A549 (cell line): ENCODE measurements around the gene GUCA2B. TPM values are rescaled to one million over a fixed set of nuclear protein-coding genes. Genes with fewer than 3 reads are reported as not detected.

ENCODE experiments used
- ATAC-seq, 2 experiments: fragments of 200-7000 bp in 1 of 2; fragments of >200 bp in 1 of 2; cut with Nextera tagmentation in 1 of 2; cut with Tn5 transposase in 1 of 2; 3 replicates each; pipeline versions ENCODE4 v1.8.0 to v1.9.1; 2018 to 2020; ENCODE audit warnings: mild to moderate bottlenecking in 1 of 2, moderate library complexity in 1 of 2
- CTCF ChIA-PET: fragments of 300-600 bp; sonication (Branson Sonifier 250); formaldehyde crosslinking; extraction: SDS; loops from one replicate; lab custom pipeline; 2021; ENCODE audit warnings: antibody characterized with exemption, inconsistent platforms; lab: Yijun Ruan, JAX
- POLR2A ChIA-PET: fragments of 350-600 bp; formaldehyde crosslinking; extraction: SDS; loops from one replicate; lab custom pipeline; 2021; ENCODE audit warnings: antibody characterized with exemption, inconsistent platforms; lab: Yijun Ruan, JAX
- DNase-seq, 2 experiments: peaks; one replicate each; pipeline versions ENCODE4 v3.0.0 to v3.0.0-alpha.2; 2011 to 2016; ENCODE audit warnings: low read depth in 1 of 2, low spot score in 1 of 2
- FAIRE-seq: peaks from 2 replicates; lab custom pipeline; 2011; peaks lifted over from hg19 to GRCh38; lab: Jason Lieb, UNC
- H3K27ac ChIP-seq, 2 experiments: fragments of >200 bp; sonication (Bioruptor Twin); formaldehyde crosslinking; 3 replicates each; pipeline ENCODE4 v1.5.1; 2016 to 2017
- H3K4me1 ChIP-seq: fragments of >200 bp; sonication (Bioruptor Twin); formaldehyde crosslinking; 3 replicates; pipeline ENCODE4 v1.6.1; 2016
- H3K4me2 ChIP-seq: fragments of >200 bp; sonication (Bioruptor Twin); formaldehyde crosslinking; 3 replicates; pipeline ENCODE4 v1.6.1; 2016
- H3K4me3 ChIP-seq: fragments of >200 bp; sonication (Bioruptor Twin); formaldehyde crosslinking; 3 replicates; pipeline ENCODE4 v1.5.1; 2016
- H3K9me3 ChIP-seq: fragments of >200 bp; sonication (Bioruptor Twin); formaldehyde crosslinking; 3 replicates; pipeline ENCODE4 v1.6.1; 2016
- ATOH8 ChIP-seq: fragments of 250-450 bp; sonication (Bioruptor Pico); IDR thresholded peaks from 2 replicates; pipeline ENCODE4 v1.5.0; 2020; ENCODE audit warnings: low read depth, mild to moderate bottlenecking, moderate library complexity
- CBX2 ChIP-seq: fragments of 200-600 bp; sonication (generic); IDR thresholded peaks from 2 replicates; pipeline ENCODE4 v1.6.1; 2016; ENCODE audit warnings: low read depth, mild to moderate bottlenecking, borderline replicate concordance
- CEBPB ChIP-seq, 2 experiments: fragments of >200 bp in 1 of 2; sonication (Bioruptor Twin) in 1 of 2; formaldehyde crosslinking in 1 of 2; IDR thresholded peaks; 2 replicates each; pipeline ENCODE4 v1.6.1; 2012 to 2016
- CTCF ChIP-seq: fragments of >200 bp; sonication (Bioruptor Twin); formaldehyde crosslinking; IDR thresholded peaks from 3 replicates; pipeline ENCODE4 v1.5.1; 2016
- E2F6 ChIP-seq: IDR thresholded peaks from 2 replicates; pipeline ENCODE4 v1.6.1; 2012; ENCODE audit warnings: low read depth, borderline replicate concordance
- ELK1 ChIP-seq: fragments of 150-350 bp; IDR thresholded peaks from 2 replicates; pipeline ENCODE4 v1.6.1; 2014; ENCODE audit warnings: low read depth, mild to moderate bottlenecking, low read length
- FOSB ChIP-seq: fragments of 250-450 bp; sonication (Bioruptor Pico); IDR thresholded peaks from 2 replicates; pipeline ENCODE4 v1.5.0; 2020; ENCODE audit warnings: mild to moderate bottlenecking, moderate library complexity
- GATA3 ChIP-seq: IDR thresholded peaks from 2 replicates; pipeline ENCODE4 v1.6.1; 2012; ENCODE audit warnings: borderline replicate concordance
- HOXB13 ChIP-seq: fragments of 250-450 bp; sonication (Bioruptor Pico); IDR thresholded peaks from 2 replicates; pipeline ENCODE4 v1.5.0; 2020; ENCODE audit warnings: low read depth, mild to moderate bottlenecking, moderate library complexity
- KDM1A ChIP-seq: fragments of 200-600 bp; sonication (generic); IDR thresholded peaks from 2 replicates; pipeline ENCODE4 v1.6.1; 2016; ENCODE audit warnings: low read depth, mild to moderate bottlenecking
- KDM5A ChIP-seq: fragments of 200-600 bp; sonication (generic); IDR thresholded peaks from 2 replicates; pipeline ENCODE4 v1.6.1; 2016; ENCODE audit warnings: antibody characterized with exemption, mild to moderate bottlenecking
- MAFK ChIP-seq: fragments of 450-650 bp; IDR thresholded peaks from 2 replicates; pipeline ENCODE4 v1.6.1; 2014; ENCODE audit not compliant: partially characterized antibody
- PBX3 ChIP-seq: IDR thresholded peaks from 2 replicates; pipeline ENCODE4 v1.6.1; 2012
- PHF8 ChIP-seq: fragments of 200-600 bp; sonication (generic); IDR thresholded peaks from 2 replicates; pipeline ENCODE4 v1.6.1; 2016; ENCODE audit warnings: low read depth, mild to moderate bottlenecking, antibody characterized with exemption, moderate library complexity, borderline replicate concordance
- RAD21 ChIP-seq, 2 experiments: fragments of >200 bp in 1 of 2; sonication (Bioruptor Twin) in 1 of 2; formaldehyde crosslinking in 1 of 2; IDR thresholded peaks in 1 of 2; conservative IDR thresholded peaks in 1 of 2; 2 replicates in 1 of 2; 3 replicates in 1 of 2; pipeline ENCODE4 v1.6.1; 2012 to 2018; ENCODE audit warnings: inconsistent platforms in 1 of 2
- RCOR1 ChIP-seq: fragments of 150-350 bp; IDR thresholded peaks from 2 replicates; pipeline ENCODE4 v1.6.1; 2014; ENCODE audit warnings: antibody characterized with exemption, low read length, low read depth
- RFX5 ChIP-seq: fragments of 450-650 bp; IDR thresholded peaks from 2 replicates; pipeline ENCODE4 v1.7.1; 2014; ENCODE audit warnings: antibody characterized with exemption, mild to moderate bottlenecking, moderate library complexity
- RNF2 ChIP-seq: fragments of 200-600 bp; sonication (generic); IDR thresholded peaks from 2 replicates; pipeline ENCODE4 v1.6.1; 2016; ENCODE audit warnings: low read depth, mild to moderate bottlenecking, antibody characterized with exemption, moderate library complexity, borderline replicate concordance
- SREBF2 ChIP-seq: fragments of 450-650 bp; IDR thresholded peaks from 2 replicates; pipeline ENCODE4 v1.6.1; 2014; ENCODE audit warnings: mild to moderate bottlenecking, moderate library complexity
- TP53 ChIP-seq: fragments of 250-450 bp; sonication (Bioruptor Pico); IDR thresholded peaks from 2 replicates; pipeline ENCODE4 v1.5.0; 2021; ENCODE audit warnings: mild to moderate bottlenecking, moderate library complexity
- USF2 ChIP-seq: fragments of 450-650 bp; IDR thresholded peaks from 2 replicates; pipeline ENCODE4 v1.6.1; 2014; ENCODE audit warnings: antibody characterized with exemption
- ZFP36 ChIP-seq: fragments of 450-650 bp; IDR thresholded peaks from 2 replicates; pipeline ENCODE4 v1.6.1; 2014; ENCODE audit warnings: borderline replicate concordance; ENCODE audit not compliant: partially characterized antibody
- WGBS: methylation state at CpG from one replicate; pipeline ENCODE4 v1.1.6; 2017; ENCODE audit errors: missing lambda C conversion rate; 5-methylcytosine and 5-hydroxymethylcytosine counted together
- polyA plus RNA-seq, 4 experiments: library from polyadenylated mRNA; depleted of rRNA in 3 of 4; stranded (reverse); fragments of >200 nt; fragmentation: RNase III in 1 of 4; extraction: RNeasy Plus Mini Kit Qiagen cat#74134 plus additional on column Dnase treatment in 1 of 4; gene quantifications; 2 replicates in 3 of 4; 3 replicates in 1 of 4; pipeline ENCODE4 v1.2.3, GENCODE V29; 2011 to 2017
- TF ChIP-seq, protein P1 (sequence below): fragments of 250-450 bp; sonication (Bioruptor Pico); IDR thresholded peaks from 2 replicates; pipeline ENCODE4 v1.5.0; 2021; ENCODE audit warnings: mild to moderate bottlenecking, moderate library complexity, borderline replicate concordance

GUCA2B gene
- polyA plus RNA-seq, 2 of the 4 experiments (the other 2 are of a cell fraction) = 0.17 TPM; not detected in 1

DNA sequence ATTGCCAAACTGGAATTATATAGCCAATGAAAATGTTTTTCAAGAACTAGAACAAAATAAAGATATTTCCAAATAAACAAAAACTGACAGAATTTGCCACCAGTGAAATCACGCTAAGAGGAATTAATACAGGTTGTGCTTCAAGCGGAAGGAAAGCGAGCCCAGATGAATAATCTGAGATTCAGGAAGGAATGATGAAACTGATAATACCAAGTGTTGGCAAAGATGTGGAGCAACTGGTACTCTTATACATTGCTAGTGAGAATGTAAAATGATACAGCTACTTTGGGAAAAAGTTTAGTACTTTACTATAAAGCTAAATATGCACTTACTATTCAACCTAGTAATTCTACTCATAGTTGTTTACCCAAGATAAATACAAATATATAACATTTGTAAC, 30.8 kb upstream of the GUCA2B start:
- WGBS = 88% methylated on average over 3 of the region's 3 CpGs
- TF ChIP-seq RAD21 (conservative IDR thresholded peaks at IDR 0.05 in 1 of 2, IDR thresholded peaks at IDR 0.05 in 1 of 2) (no peak), ZFP36 (peak; percentile 30)
- TF ChIP-seq, all 56 proteins: peak for 1
- Histone ChIP-seq H3K4me1 (no peaks in the 10 kb centered on the region), H3K4me2 (no peak overlapping the region), H3K27ac (no peak overlapping the region), H3K4me3 (no peak overlapping the region), H3K9me3 (no peaks in the 10 kb centered on the region)
- DNase-seq (no peak), FAIRE-seq (no peak), ATAC-seq (no peak)
- POLR2A ChIA-PET = no interaction called here
- CTCF ChIA-PET = no interaction called here

- ChIA-PET CTCF (interaction anchor here (0.6 kb wide), 1 partner anchor 58 kb away, joined by 3 read pairs; no protein-coding TSS in a partner anchor), POLR2A (no interaction called here)
- Histone ChIP-seq H3K4me3 (no peak overlapping the region), H3K9me3 (no peaks in the 10 kb centered on the region), H3K27ac (no peak overlapping the region), H3K4me2 (no peak overlapping the region), H3K4me1 (no peaks in the 10 kb centered on the region)
- FAIRE-seq = no peak
- no peak for ATAC-seq
- TF ChIP-seq CBX2 (no peak), RCOR1 (no peak), GATA3 (no peak), KDM1A (no peak), ATOH8 (CRISPR knock-in tag) (no peak), ELK1 (no peak), TP53 (CRISPR knock-in tag) (no peak), USF2 (no peak), MAFK (no peak), PHF8 (no peak), PBX3 (no peak), HOXB13 (no peak)
- no peak for DNase-seq
- WGBS = 81% methylated on average over 1 of the region's 1 CpG
Observed at GRCh38 chr1:42125552-42125951, 27.7 kb upstream of the GUCA2B start.

GRCh38 chr1:42127767-42128166, 25.4 kb upstream of the GUCA2B start:
- Histone ChIP-seq H3K27ac (no peak overlapping the region), H3K4me2 (no peak overlapping the region), H3K4me1 (no peaks in the 10 kb centered on the region), H3K9me3 (no peaks in the 10 kb centered on the region), H3K4me3 (no peak overlapping the region)
- 56% methylated on average over 6 of the region's 6 CpGs for WGBS
- FAIRE-seq = no peak
- DNase-seq = no peak
- ChIA-PET POLR2A (no interaction called here), CTCF (interaction anchor here (1.3 kb wide), 1 partner anchor 553 kb away, joined by 3 read pairs; no protein-coding TSS in a partner anchor)
- ATAC-seq = no peak
- no peak for TF ChIP-seq TP53 (CRISPR knock-in tag)
- TF ChIP-seq CEBPB (IDR thresholded peaks at IDR 0.05) = no peak
- no peak for TF ChIP-seq ATOH8 (CRISPR knock-in tag)
- TF ChIP-seq, protein P1, sequence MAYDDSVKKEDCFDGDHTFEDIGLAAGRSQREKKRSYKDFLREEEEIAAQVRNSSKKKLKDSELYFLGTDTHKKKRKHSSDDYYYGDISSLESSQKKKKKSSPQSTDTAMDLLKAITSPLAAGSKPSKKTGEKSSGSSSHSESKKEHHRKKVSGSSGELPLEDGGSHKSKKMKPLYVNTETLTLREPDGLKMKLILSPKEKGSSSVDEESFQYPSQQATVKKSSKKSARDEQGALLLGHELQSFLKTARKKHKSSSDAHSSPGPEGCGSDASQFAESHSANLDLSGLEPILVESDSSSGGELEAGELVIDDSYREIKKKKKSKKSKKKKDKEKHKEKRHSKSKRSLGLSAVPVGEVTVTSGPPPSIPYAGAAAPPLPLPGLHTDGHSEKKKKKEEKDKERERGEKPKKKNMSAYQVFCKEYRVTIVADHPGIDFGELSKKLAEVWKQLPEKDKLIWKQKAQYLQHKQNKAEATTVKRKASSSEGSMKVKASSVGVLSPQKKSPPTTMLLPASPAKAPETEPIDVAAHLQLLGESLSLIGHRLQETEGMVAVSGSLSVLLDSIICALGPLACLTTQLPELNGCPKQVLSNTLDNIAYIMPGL (CRISPR knock-in tag) = no peak
- TF ChIP-seq RNF2 = no peak
- TF ChIP-seq RAD21 (conservative IDR thresholded peaks at IDR 0.05 in 1 of 2, IDR thresholded peaks at IDR 0.05 in 1 of 2) = no peak
- no peak for TF ChIP-seq GATA3
- TF ChIP-seq FOSB (CRISPR knock-in tag) = no peak
- no peak for TF ChIP-seq RFX5
- TF ChIP-seq KDM5A = no peak
- TF ChIP-seq CTCF = no peak
- no peak for TF ChIP-seq KDM1A
- TF ChIP-seq E2F6 = no peak
- TF ChIP-seq SREBF2 = no peak
